ENCODE results near the gene DHX30.
"Not testable (repeated sequence)": the region's sequence is repeated elsewhere in the genome, so short reads cannot be mapped to it uniquely, and the experiment has no call there.

DHX30 gene

GRCh38 chr3:47885168-47885567 lies 82.2 kb downstream of the DHX30 start:
- no peak for DNase-seq

GRCh38 chr3:47887991-47888390 lies 85.1 kb downstream of the DHX30 start:
- DNase-seq, result not testable (repeated sequence)

GRCh38 chr3:47888986-47889757 lies 86.2 kb downstream of the DHX30 start:
- DNase-seq, result no peak

GRCh38 chr3:47890126-47890827 lies 87.3 kb downstream of the DHX30 start:
- DNase-seq, result no peak

GRCh38 chr3:47890828-47891612 lies 88.1 kb downstream of the DHX30 start:
- peak; percentile 54 for DNase-seq

GRCh38 chr3:47891613-47892005 lies 88.7 kb downstream of the DHX30 start:
- DNase-seq, result no peak

GRCh38 chr3:47892286-47893040 lies 89.5 kb downstream of the DHX30 start:
- DNase-seq, result no peak

GRCh38 chr3:47895241-47895640 lies 92.3 kb downstream of the DHX30 start:
- no peak for DNase-seq

- no peak for DNase-seq
These were observed 93.8 kb downstream of the DHX30 start for GRCh38 chr3:47896736-47897135.

GRCh38 chr3:47897954-47898353 lies 95.0 kb downstream of the DHX30 start:
- DNase-seq, result no peak

GRCh38 chr3:47899495-47900108 lies 96.7 kb downstream of the DHX30 start:
- DNase-seq, result no peak

All from right hindlimb (tissue), 1 donor.